H1 (cell line): Measurements from ENCODE around the gene KAT14.
"Not testable (repeated sequence)": the region's sequence is repeated elsewhere in the genome, so short reads cannot be mapped to it uniquely, and the experiment has no call there.

ENCODE experiments used
- EGR1 ChIP-seq: IDR thresholded peaks from 2 replicates; pipeline ENCODE4 v1.6.1; 2011; ENCODE audit warnings: low read depth, low read length, borderline replicate concordance
- JUND ChIP-seq: IDR thresholded peaks from 2 replicates; pipeline ENCODE4 v1.6.1; 2011; ENCODE audit warnings: mild to moderate bottlenecking, improper control_type of control experiment, low read length
- MAFK ChIP-seq: IDR thresholded peaks from 2 replicates; pipeline ENCODE4 v1.6.1; 2012; ENCODE audit warnings: low read depth, mild to moderate bottlenecking, improper control_type of control experiment, low read length
- POLR2AphosphoS5 ChIP-seq: IDR thresholded peaks from 2 replicates; pipeline ENCODE4 v1.6.1; 2011; ENCODE audit warnings: low read depth, low read length
- SIX5 ChIP-seq: IDR thresholded peaks from 2 replicates; pipeline ENCODE4 v1.6.1; 2011; ENCODE audit warnings: mild to moderate bottlenecking, low read depth, low read length
- SP1 ChIP-seq: IDR thresholded peaks from 2 replicates; pipeline ENCODE4 v1.6.1; 2011; ENCODE audit warnings: low read depth, low read length
- TAF7 ChIP-seq: optimal IDR thresholded peaks from 2 replicates; pipeline ENCODE3; 2011; ENCODE audit warnings: low read depth, mild to moderate bottlenecking, inconsistent platforms, low read length, moderate library complexity, borderline replicate concordance
- TEAD4 ChIP-seq: IDR thresholded peaks from 2 replicates; pipeline ENCODE4 v1.6.1; 2012; ENCODE audit warnings: low read depth, low read length, inconsistent platforms, mixed read lengths
- TF ChIP-seq, protein P1 (sequence below): IDR thresholded peaks from 2 replicates; pipeline ENCODE4 v1.6.1; 2012; ENCODE audit warnings: inconsistent platforms
- TF ChIP-seq, protein P2 (sequence below), 3 experiments: IDR thresholded peaks; 1 replicate in 2 of 3; 2 replicates in 1 of 3; pipeline versions ENCODE4 v1.5.1 to v1.6.1; 2011; ENCODE audit warnings: low read length in 3 of 3, mild to moderate bottlenecking in 3 of 3, inconsistent platforms in 2 of 3, low read depth in 1 of 3, moderate library complexity in 1 of 3; ENCODE audit not compliant: insufficient read depth in 1 of 3; ENCODE audit errors: control extremely low read depth in 1 of 3

GRCh38 chr20:18100569-18100968, 37.1 kb upstream of the KAT14 start:
- not testable (repeated sequence) for TF ChIP-seq SP1, POLR2AphosphoS5, TAF7, TEAD4, SIX5, JUND, MAFK, EGR1
- TF ChIP-seq, protein P1, sequence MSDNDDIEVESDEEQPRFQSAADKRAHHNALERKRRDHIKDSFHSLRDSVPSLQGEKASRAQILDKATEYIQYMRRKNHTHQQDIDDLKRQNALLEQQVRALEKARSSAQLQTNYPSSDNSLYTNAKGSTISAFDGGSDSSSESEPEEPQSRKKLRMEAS = not testable (repeated sequence)
- TF ChIP-seq, protein P2, sequence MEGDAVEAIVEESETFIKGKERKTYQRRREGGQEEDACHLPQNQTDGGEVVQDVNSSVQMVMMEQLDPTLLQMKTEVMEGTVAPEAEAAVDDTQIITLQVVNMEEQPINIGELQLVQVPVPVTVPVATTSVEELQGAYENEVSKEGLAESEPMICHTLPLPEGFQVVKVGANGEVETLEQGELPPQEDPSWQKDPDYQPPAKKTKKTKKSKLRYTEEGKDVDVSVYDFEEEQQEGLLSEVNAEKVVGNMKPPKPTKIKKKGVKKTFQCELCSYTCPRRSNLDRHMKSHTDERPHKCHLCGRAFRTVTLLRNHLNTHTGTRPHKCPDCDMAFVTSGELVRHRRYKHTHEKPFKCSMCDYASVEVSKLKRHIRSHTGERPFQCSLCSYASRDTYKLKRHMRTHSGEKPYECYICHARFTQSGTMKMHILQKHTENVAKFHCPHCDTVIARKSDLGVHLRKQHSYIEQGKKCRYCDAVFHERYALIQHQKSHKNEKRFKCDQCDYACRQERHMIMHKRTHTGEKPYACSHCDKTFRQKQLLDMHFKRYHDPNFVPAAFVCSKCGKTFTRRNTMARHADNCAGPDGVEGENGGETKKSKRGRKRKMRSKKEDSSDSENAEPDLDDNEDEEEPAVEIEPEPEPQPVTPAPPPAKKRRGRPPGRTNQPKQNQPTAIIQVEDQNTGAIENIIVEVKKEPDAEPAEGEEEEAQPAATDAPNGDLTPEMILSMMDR (IDR thresholded peaks at IDR 0.05; ENCODE audit: control extremely low read depth in 1 of 3, insufficient read depth in 1 of 3, low read depth in 1 of 3, low read length in 3 of 3) = not testable (repeated sequence)
